ENCODE data around the gene SPACA7. TPM values are rescaled to one million over a fixed set of nuclear protein-coding genes. Genes with fewer than 3 reads are reported as not detected.

The SPACA7 gene
- total and polyA plus RNA-seq, 9 of the 15 experiments (the other 6 are each of a cell fraction or from before 2014, with no cell fraction given): not detected

- H3K79me2 ChIP-seq (ENCODE audit: control insufficient read depth, insufficient read depth, low read length): no peaks in the 10 kb centered on the region
- FAIRE-seq (no peak), DNase-seq (ENCODE audit: extremely low read depth in 1 of 4, low spot score in 3 of 4) (no peak), ATAC-seq (no peak)
- in situ Hi-C loops (cut with MboI) (no loop called here), intact Hi-C loops (cut with micrococcal nuclease) (no loop called here)
- no peak overlapping the region for H3K4me2 ChIP-seq (ENCODE audit: insufficient read depth, low read length)
- H3K9me3 ChIP-seq (replicated peaks; ENCODE audit: control insufficient read depth, insufficient read depth, low read depth, low read length): no peaks in the 10 kb centered on the region
- H3K9me1 ChIP-seq (ENCODE audit: control insufficient read depth, insufficient read depth, low read length): no peaks in the 10 kb centered on the region
- H3K4me3 ChIP-seq: no peak overlapping the region
- BruUV-seq (replicated peaks): no TSS peak
- H4K20me1 ChIP-seq (replicated peaks; ENCODE audit: control insufficient read depth, insufficient read depth, low read length): no peaks in the 10 kb centered on the region
- no peak overlapping the region for H3K9ac ChIP-seq (ENCODE audit: insufficient read depth in 1 of 2, low read depth in 2 of 2, low read length in 2 of 2)
- no peaks in the 10 kb centered on the region for H3K4me1 ChIP-seq (replicated peaks in 1 of 2; ENCODE audit: control insufficient read depth in 2 of 2, insufficient read depth in 2 of 2, low read length in 2 of 2)
- ChIA-PET CTCF (ENCODE audit: low intra/inter-chr PET ratio) (no interaction called here), POLR2A (no interaction called here)
- H2AFZ ChIP-seq (ENCODE audit: low read depth, low read length): no peak overlapping the region
- peaks cover 0 to 9% of the 10 kb centered on the region in 2 experiments; a peak in 2 of 5 replicates for H3K27me3 ChIP-seq (ENCODE audit: control insufficient read depth in 2 of 2, insufficient read depth in 2 of 2, low read length in 2 of 2)
- H3K27ac ChIP-seq (ENCODE audit: extremely low read depth, low read depth, low read length): no peak overlapping the region
- WGBS (ENCODE audit: insufficient coverage, low coverage, missing lambda C conversion rate): 37% methylated on average over 5 of the region's 5 CpGs
- H3K36me3 ChIP-seq (ENCODE audit: control insufficient read depth, insufficient read depth, low read length): no peaks in the 10 kb centered on the region
- TF ChIP-seq BRF1 (IDR thresholded peaks at IDR 0.05; ENCODE audit: borderline replicate concordance, extremely low read depth, insufficient read length) (no peak), RBM25 (IDR thresholded peaks at IDR 0.05; ENCODE audit: low read depth, low read length, severe bottlenecking) (no peak), PTRF (tag; IDR thresholded peaks at IDR 0.05) (no peak), ZNF785 (CRISPR knock-in tag; IDR thresholded peaks at IDR 0.05) (no peak), MTF1 (CRISPR knock-in tag; IDR thresholded peaks at IDR 0.05; ENCODE audit: borderline replicate concordance) (no peak), SMAD3 (CRISPR knock-in tag; conservative IDR thresholded peaks at IDR 0.05) (no peak), KLF16 (IDR thresholded peaks at IDR 0.05) (no peak), ARHGAP35 (IDR thresholded peaks at IDR 0.05; ENCODE audit: partially characterized antibody) (no peak), ZNF764 (CRISPR knock-in tag; IDR thresholded peaks at IDR 0.05; ENCODE audit: low read depth) (no peak), ZFP30 (CRISPR knock-in tag; IDR thresholded peaks at IDR 0.05; ENCODE audit: borderline replicate concordance) (no peak), RBM34 (IDR thresholded peaks at IDR 0.05; ENCODE audit: borderline replicate concordance, insufficient read depth, low read length) (no peak), ZNF436 (CRISPR knock-in tag; IDR thresholded peaks at IDR 0.05) (no peak), PHB (CRISPR knock-in tag; IDR thresholded peaks at IDR 0.05) (no peak), CREB3 (tag; conservative IDR thresholded peaks at IDR 0.05; ENCODE audit: low read depth) (no peak), ZNF551 (CRISPR knock-in tag; IDR thresholded peaks at IDR 0.05) (no peak), ZNF830 (CRISPR knock-in tag; IDR thresholded peaks at IDR 0.05) (no peak)
- TF ChIP-seq, protein P1, sequence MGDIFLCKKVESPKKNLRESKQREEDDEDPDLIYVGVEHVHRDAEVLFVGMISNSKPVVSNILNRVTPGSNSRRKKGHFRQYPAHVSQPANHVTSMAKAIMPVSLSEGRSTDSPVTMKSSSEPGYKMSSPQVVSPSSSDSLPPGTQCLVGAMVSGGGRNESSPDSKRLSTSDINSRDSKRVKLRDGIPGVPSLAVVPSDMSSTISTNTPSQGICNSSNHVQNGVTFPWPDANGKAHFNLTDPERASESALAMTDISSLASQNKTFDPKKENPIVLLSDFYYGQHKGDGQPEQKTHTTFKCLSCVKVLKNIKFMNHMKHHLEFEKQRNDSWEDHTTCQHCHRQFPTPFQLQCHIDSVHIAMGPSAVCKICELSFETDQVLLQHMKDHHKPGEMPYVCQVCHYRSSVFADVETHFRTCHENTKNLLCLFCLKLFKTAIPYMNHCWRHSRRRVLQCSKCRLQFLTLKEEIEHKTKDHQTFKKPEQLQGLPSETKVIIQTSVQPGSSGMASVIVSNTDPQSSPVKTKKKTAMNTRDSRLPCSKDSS (IDR thresholded peaks at IDR 0.05; ENCODE audit: low read depth, partially characterized antibody): no peak
- TF ChIP-seq, protein P2, sequence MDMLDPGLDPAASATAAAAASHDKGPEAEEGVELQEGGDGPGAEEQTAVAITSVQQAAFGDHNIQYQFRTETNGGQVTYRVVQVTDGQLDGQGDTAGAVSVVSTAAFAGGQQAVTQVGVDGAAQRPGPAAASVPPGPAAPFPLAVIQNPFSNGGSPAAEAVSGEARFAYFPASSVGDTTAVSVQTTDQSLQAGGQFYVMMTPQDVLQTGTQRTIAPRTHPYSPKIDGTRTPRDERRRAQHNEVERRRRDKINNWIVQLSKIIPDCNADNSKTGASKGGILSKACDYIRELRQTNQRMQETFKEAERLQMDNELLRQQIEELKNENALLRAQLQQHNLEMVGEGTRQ (CRISPR knock-in tag; IDR thresholded peaks at IDR 0.05): no peak
Observed at GRCh38 chr13:112473818-112474217, 97.7 kb downstream of the SPACA7 start.

All from K562 (cell line).